ENCODE measurements around the gene LIPT2.
"Not testable (repeated sequence)": the region's sequence is repeated elsewhere in the genome, so short reads cannot be mapped to it uniquely, and the experiment has no call there.

The LIPT2 gene

DNA sequence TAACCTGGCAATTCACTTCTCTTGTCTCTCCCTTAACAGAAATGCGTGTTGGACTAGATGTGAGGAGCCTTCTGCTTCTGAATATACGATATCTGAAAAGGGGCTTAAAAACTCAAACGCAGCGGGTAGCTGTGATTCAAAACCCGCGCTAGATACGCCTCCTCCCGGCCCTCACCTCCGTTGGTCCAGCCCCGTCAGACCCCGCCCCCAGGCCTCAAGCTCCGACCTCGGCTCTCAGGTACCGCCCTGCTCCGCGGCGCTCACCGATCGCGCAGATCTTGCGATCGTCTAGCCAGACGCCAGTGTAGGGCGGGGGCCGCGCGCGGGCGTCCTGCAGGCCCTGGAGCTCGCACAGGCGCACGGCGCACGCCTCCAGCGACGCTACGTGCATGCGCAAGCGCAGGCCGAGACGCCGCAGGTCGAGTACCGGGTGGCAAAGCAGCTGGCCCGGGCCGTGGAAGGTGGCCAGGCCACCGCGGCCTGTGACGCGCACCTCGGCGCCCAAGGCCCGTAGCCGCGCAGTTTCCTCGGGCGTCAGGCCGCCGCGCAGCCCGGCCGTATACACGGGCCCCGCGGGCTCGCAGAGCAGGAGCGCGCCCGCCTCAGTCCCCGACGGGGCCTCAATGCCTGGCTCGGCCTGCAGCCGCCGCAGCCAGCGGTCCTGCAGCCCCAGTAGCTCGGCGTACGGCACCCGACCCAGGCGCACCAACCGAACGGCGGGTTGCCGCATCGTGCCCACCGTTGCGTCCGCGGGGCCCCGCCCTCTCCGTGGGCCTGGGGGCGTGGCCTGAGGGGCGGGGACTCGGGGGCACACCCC, at the start of gene LIPT2:
LIPT2 (minus strand) TSS at position 751 of the 817 bp plus-strand sequence; CDS start at position 730, 21 bp downstream.
- H3K9me3 Mint-ChIP-seq, result peaks cover 27% of the 10 kb centered on the region
- peaks cover 18% of the 10 kb centered on the region for H3K4me1 Mint-ChIP-seq

DNA sequence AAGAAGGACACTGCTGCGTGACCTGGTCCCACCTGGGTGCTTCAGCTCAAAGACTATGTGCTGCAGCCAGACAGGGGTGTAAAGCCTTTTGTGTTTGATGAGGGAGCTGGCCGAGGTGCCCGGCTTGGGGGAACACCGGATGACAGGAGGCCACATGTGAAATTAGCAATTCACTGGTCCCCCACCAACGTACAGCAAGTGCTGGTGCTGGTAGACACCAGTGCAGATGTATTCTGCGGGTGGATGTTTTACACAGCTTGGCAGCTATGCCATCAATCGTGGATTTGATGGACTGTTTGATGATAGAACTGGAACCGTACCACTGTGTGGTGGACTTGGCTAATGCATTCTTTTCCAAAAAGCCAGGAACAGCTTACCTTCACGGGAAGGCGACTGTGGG, 47.9 kb upstream of the LIPT2 start:
- TF ChIP-seq, protein P1, sequence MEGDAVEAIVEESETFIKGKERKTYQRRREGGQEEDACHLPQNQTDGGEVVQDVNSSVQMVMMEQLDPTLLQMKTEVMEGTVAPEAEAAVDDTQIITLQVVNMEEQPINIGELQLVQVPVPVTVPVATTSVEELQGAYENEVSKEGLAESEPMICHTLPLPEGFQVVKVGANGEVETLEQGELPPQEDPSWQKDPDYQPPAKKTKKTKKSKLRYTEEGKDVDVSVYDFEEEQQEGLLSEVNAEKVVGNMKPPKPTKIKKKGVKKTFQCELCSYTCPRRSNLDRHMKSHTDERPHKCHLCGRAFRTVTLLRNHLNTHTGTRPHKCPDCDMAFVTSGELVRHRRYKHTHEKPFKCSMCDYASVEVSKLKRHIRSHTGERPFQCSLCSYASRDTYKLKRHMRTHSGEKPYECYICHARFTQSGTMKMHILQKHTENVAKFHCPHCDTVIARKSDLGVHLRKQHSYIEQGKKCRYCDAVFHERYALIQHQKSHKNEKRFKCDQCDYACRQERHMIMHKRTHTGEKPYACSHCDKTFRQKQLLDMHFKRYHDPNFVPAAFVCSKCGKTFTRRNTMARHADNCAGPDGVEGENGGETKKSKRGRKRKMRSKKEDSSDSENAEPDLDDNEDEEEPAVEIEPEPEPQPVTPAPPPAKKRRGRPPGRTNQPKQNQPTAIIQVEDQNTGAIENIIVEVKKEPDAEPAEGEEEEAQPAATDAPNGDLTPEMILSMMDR (IDR thresholded peaks at IDR 0.05; ENCODE audit: unreplicated experiment in 3 of 3), result no peak
- H3K9me3 Mint-ChIP-seq, result peaks cover 44% of the 10 kb centered on the region
- no peak overlapping the region for H3K4me3 Mint-ChIP-seq
- H3K4me1 Mint-ChIP-seq, result no peaks in the 10 kb centered on the region
- peaks cover 3% of the 10 kb centered on the region for H3K27me3 Mint-ChIP-seq (ENCODE audit: low read depth)
- no peak overlapping the region for H3K27ac Mint-ChIP-seq
- H3K36me3 Mint-ChIP-seq (ENCODE audit: low read depth), result no peaks in the 10 kb centered on the region

More for the DNA sequence above, at the start of gene LIPT2:
- Mint-ChIP-seq H3K27ac (peak within 1 kb of the TSS; percentile 59 to 88 (median 84)), H3K27me3 (ENCODE audit: low read depth) (no peaks in the 10 kb centered on the region), H3K36me3 (ENCODE audit: low read depth) (peaks cover 36% of the 10 kb centered on the region), H3K4me3 (peak within 1 kb of the TSS; percentile 83 to 87 (median 85))
- TF ChIP-seq, protein P1 (IDR thresholded peaks at IDR 0.05; ENCODE audit: unreplicated experiment in 3 of 3), result no peak

DNA sequence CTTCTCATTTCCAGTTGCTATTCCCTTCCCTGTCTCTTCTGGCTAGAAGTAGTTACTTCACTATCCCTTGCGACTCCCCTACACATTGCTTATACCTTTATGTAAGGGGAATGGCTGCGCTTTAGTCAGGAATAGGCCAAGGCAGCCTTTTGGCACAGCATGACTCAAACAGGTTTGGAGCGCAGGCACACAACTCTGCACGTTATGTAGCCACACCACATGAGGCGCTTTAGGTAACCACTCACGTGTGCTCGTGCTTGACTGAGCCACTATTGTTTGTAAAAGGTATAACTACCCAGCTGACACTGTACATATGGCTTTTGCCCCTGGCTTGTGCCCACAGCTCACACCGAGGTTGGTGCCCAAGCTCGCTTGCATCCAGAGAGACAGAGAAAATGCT, 46.7 kb upstream of the LIPT2 start:
- no peaks in the 10 kb centered on the region for H3K4me1 Mint-ChIP-seq
- no peaks in the 10 kb centered on the region for H3K27me3 Mint-ChIP-seq (ENCODE audit: low read depth)
- TF ChIP-seq, protein P1 (IDR thresholded peaks at IDR 0.05; ENCODE audit: unreplicated experiment in 3 of 3), result no peak
- H3K27ac Mint-ChIP-seq, result no peak overlapping the region
- H3K4me3 Mint-ChIP-seq, result no peak overlapping the region
- peaks cover 41% of the 10 kb centered on the region for H3K9me3 Mint-ChIP-seq
- no peaks in the 10 kb centered on the region for H3K36me3 Mint-ChIP-seq (ENCODE audit: low read depth)

DNA sequence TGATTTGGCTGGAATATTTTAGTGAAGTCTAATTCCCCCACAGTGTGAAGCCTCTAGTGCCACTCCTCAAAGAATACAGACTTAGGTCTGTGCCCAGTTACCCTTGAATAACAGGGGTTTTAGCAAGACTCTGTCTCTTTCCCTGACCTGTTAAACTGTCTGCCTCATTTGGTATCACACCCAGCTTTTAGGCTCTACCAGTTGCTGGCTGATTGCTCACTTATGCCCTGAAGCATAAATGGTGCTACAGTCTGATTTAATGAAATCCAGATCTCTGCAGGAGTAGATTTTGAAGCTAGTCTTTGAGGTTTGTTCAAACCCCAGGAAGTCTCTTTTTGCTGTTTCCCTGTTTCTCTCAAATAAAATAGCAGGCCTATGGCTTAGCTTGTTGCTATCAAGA, 45.2 kb upstream of the LIPT2 start:
- Mint-ChIP-seq H3K27ac (peak overlapping the region in 2 of 3 experiments; percentile 57 to 70), H3K9me3 (peaks cover 28% of the 10 kb centered on the region), H3K36me3 (ENCODE audit: low read depth) (no peaks in the 10 kb centered on the region), H3K4me3 (no peak overlapping the region), H3K27me3 (ENCODE audit: low read depth) (no peaks in the 10 kb centered on the region), H3K4me1 (no peaks in the 10 kb centered on the region)
- TF ChIP-seq, protein P1 (IDR thresholded peaks at IDR 0.05; ENCODE audit: unreplicated experiment in 3 of 3), result no peak

DNA sequence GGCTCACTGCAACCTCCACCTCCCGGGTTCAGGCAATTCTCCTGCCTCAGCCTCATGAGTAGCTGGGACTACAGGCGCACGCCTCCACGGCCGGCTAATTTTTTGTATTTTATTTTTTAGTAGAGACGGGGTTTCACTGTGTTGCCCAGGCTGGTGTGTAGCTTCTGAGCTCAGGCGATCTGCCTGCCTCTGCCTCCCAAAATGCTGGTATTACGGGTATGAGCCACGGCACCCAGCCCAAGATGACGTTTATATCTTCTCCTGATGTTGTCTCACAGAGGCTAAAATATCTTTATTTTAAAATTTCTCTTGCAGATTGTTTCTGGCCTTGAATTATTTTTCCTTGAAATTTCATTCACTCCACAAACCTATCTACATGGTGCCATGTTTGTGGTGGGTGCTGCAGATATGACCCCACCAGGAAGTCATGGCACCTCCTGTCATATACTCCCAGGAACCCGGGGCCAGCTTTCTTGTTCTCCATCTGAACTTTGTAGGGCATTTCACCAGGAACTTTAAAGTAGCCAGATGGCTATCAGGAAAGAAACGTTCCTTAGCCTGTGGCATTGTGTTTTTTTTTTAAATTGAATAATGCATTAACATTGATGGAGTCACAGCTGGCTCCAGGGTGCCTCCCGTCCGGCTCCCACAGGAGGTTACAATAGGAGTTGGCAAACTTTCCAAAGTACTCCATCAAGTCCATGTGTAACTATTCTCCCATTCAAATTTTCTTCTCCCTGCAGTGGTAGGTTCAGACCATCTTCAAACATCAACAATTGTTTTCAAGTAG, 42.0 kb upstream of the LIPT2 start:
- Mint-ChIP-seq H3K4me1 (no peaks in the 10 kb centered on the region), H3K27me3 (ENCODE audit: low read depth) (no peaks in the 10 kb centered on the region), H3K36me3 (ENCODE audit: low read depth) (no peaks in the 10 kb centered on the region), H3K4me3 (no peak overlapping the region), H3K27ac (peak overlapping the region in 1 of 3 experiments; percentile 77), H3K9me3 (peaks cover 25% of the 10 kb centered on the region)
- TF ChIP-seq, protein P1 (IDR thresholded peaks at IDR 0.05; ENCODE audit: unreplicated experiment in 3 of 3), result no peak

DNA sequence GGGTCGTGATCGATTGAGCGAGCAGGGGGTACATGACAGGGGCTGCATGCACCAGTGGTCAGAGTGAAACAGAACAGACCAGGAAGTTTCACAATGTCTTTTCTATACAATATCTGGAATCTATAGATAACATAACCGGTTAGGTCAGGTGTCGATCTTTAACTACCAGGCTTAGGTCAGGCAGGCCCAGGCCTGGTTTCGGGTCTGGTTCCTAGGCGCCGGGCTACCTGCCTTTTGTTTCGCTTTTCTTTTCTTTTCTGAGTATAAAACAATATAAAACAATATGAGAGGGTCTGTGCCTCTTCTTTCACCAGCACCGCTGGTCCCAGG, 41.4 kb upstream of the LIPT2 start:
- peaks cover 25% of the 10 kb centered on the region for H3K9me3 Mint-ChIP-seq
- H3K4me1 Mint-ChIP-seq; H3K36me3 Mint-ChIP-seq (ENCODE audit: low read depth); H3K27me3 Mint-ChIP-seq (ENCODE audit: low read depth); H3K4me3 Mint-ChIP-seq: not testable (repeated sequence)
- peak overlapping the region in 1 of 3 experiments; percentile 77 for H3K27ac Mint-ChIP-seq

Measured in nephron (organoid).